HEK293 (cell line): ENCODE data around the gene PTMA.

Source experiments
- CTCF ChIA-PET: fragments of 350-600 bp; formaldehyde crosslinking; extraction: SDS; loops from one replicate; lab custom pipeline; 2021; ENCODE audit warnings: antibody characterized with exemption; lab: Yijun Ruan, JAX
- POLR2A ChIA-PET: fragments of 300-600 bp; formaldehyde crosslinking; extraction: SDS; loops from one replicate; lab custom pipeline; 2020; ENCODE audit warnings: antibody characterized with exemption, inconsistent platforms; lab: Yijun Ruan, JAX
- H3K27ac ChIP-seq: fragments of 200-500 bp; sonication (Bioruptor generic); 2 replicates; pipeline ENCODE4 v1.5.1; 2014; ENCODE audit warnings: low read depth, low read length, control low read depth, inconsistent platforms; ENCODE audit errors: extremely low read depth
- H3K36me3 ChIP-seq, 2 experiments: fragments of 200-500 bp in 1 of 2; sonication (Bioruptor generic) in 1 of 2; 1 replicate in 1 of 2; 2 replicates in 1 of 2; pipeline ENCODE4 v1.5.1; 2014 to 2017; ENCODE audit warnings: inconsistent platforms in 2 of 2, low read length in 2 of 2; ENCODE audit not compliant: control insufficient read depth in 2 of 2, insufficient read depth in 1 of 2
- H3K4me1 ChIP-seq: fragments of 200-500 bp; sonication (Bioruptor generic); 2 replicates; pipeline ENCODE4 v1.5.1; 2014; ENCODE audit warnings: mild to moderate bottlenecking, low read length, inconsistent platforms; ENCODE audit not compliant: control insufficient read depth, insufficient read depth
- H3K4me3 ChIP-seq: 2 replicates; pipeline ENCODE4 v1.5.1; 2011; ENCODE audit warnings: low read depth, mild to moderate bottlenecking, control low read depth, low read length, moderate library complexity
- H3K9me3 ChIP-seq: fragments of 200-500 bp; sonication (Bioruptor generic); 2 replicates; pipeline ENCODE4 v1.5.1; 2014; ENCODE audit warnings: low read depth, low read length, inconsistent platforms; ENCODE audit not compliant: control insufficient read depth, insufficient read depth
- IKZF3 ChIP-seq: fragments of 450-650 bp; IDR thresholded peaks from 2 replicates; pipeline ENCODE4 v1.5.0; 2018; ENCODE audit warnings: missing biosample characterization, mild to moderate bottlenecking, missing genetic modification characterization, moderate library complexity
- MEIS1 ChIP-seq: sonication (generic); formaldehyde crosslinking; IDR thresholded peaks from 2 replicates; pipeline ENCODE4 v1.8.1; 2022; ENCODE audit warnings: missing genetic modification reagents, mild to moderate bottlenecking, borderline replicate concordance
- MYNN ChIP-seq: fragments of 450-650 bp; formaldehyde crosslinking; IDR thresholded peaks from 2 replicates; pipeline ENCODE4 v1.5.1; 2016; ENCODE audit warnings: missing biosample characterization, missing genetic modification characterization, borderline replicate concordance
- YY2 ChIP-seq: fragments of 450-650 bp; formaldehyde crosslinking; IDR thresholded peaks from 2 replicates; pipeline ENCODE4 v1.5.1; 2016; ENCODE audit warnings: missing biosample characterization, missing genetic modification characterization
- ZNF211 ChIP-seq: fragments of 450-650 bp; formaldehyde crosslinking; IDR thresholded peaks from 2 replicates; pipeline ENCODE4 v1.5.1; 2016; ENCODE audit warnings: low read depth, missing biosample characterization, missing genetic modification characterization
- ZNF501 ChIP-seq: fragments of 450-650 bp; formaldehyde crosslinking; IDR thresholded peaks from 2 replicates; pipeline ENCODE4 v1.5.1; 2016; ENCODE audit warnings: missing biosample characterization, missing genetic modification characterization
- ZNF510 ChIP-seq: fragments of 450-650 bp; formaldehyde crosslinking; IDR thresholded peaks from 2 replicates; pipeline ENCODE4 v1.5.1; 2018; ENCODE audit warnings: mild to moderate bottlenecking, missing genetic modification characterization, missing biosample characterization; ENCODE audit not compliant: insufficient replicate concordance
- ZNF558 ChIP-seq: fragments of 450-650 bp; formaldehyde crosslinking; IDR thresholded peaks from 2 replicates; pipeline ENCODE4 v1.5.1; 2016; ENCODE audit warnings: missing biosample characterization, missing genetic modification characterization
- ZNF561 ChIP-seq: fragments of 450-650 bp; IDR thresholded peaks from 2 replicates; pipeline ENCODE4 v1.5.1; 2018; ENCODE audit warnings: missing biosample characterization, missing genetic modification characterization, borderline replicate concordance
- ZNF623 ChIP-seq: fragments of 450-650 bp; formaldehyde crosslinking; IDR thresholded peaks from 2 replicates; pipeline ENCODE4 v1.5.1; 2016; ENCODE audit warnings: missing biosample characterization, missing genetic modification characterization
- ZNF776 ChIP-seq: fragments of 450-650 bp; formaldehyde crosslinking; IDR thresholded peaks from 2 replicates; pipeline ENCODE4 v1.5.0; 2017; ENCODE audit warnings: missing biosample characterization, missing genetic modification characterization, borderline replicate concordance
- ZSCAN16 ChIP-seq: fragments of 450-650 bp; formaldehyde crosslinking; IDR thresholded peaks from 2 replicates; pipeline ENCODE4 v1.5.1; 2016; ENCODE audit warnings: missing biosample characterization, missing genetic modification characterization
- ZSCAN23 ChIP-seq: fragments of 450-650 bp; formaldehyde crosslinking; IDR thresholded peaks from 2 replicates; pipeline ENCODE4 v1.5.1; 2016; ENCODE audit warnings: missing biosample characterization, missing genetic modification characterization
- TF ChIP-seq, protein P1 (sequence below): fragments of 450-650 bp; formaldehyde crosslinking; IDR thresholded peaks from 2 replicates; pipeline ENCODE4 v1.5.1; 2016; ENCODE audit warnings: missing biosample characterization, missing genetic modification characterization
- TF ChIP-seq, protein P2 (sequence below): fragments of 450-650 bp; formaldehyde crosslinking; IDR thresholded peaks from 2 replicates; pipeline ENCODE4 v1.5.1; 2016; ENCODE audit warnings: missing biosample characterization, missing genetic modification characterization
- TF ChIP-seq, protein P3 (sequence below): fragments of 450-650 bp; formaldehyde crosslinking; IDR thresholded peaks from 2 replicates; pipeline ENCODE4 v1.5.1; 2017; ENCODE audit warnings: missing biosample characterization, mild to moderate bottlenecking, missing genetic modification characterization, moderate library complexity

The PTMA gene

DNA sequence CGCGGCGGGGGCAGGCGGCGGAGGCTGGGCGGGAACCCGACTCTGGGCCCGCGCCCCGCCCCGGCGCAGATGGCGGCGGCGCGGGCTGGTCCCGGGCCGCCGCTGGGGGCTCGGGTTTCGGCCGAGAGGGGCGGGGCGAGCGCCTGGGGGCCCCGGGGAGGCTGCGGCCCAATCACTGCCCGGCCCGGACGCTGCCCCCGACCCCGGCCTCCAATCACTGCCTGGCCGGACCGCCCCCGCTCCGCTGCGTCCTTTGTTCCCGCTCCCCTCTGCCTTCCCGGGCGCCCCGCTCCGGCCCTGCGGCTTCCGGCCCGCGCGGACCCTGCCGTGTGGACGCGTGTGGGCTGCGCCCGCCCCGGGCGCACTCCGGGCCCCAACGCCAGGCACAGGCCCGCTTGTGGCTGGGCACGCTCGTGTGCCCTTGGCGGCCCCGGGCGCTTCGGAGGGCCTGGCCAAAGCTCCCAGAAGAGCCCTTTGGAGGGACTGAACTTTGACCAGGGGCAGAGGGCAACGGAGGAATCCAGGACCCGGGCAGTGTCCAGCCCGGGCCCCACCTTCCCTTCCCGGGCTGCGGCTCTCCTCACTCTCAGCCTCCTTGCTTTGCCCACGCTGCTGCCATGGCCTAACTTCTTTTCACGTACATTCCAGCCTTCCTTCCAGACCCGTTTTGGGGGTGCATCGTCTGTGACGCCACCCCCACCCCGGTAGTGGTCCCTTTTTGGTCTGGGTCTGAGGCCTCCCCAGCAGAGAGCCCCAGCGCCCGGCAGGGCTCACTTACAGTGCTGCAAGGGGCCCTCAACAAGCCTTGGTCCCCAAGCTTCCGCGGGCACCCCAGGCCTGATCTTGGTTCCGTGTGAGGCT lies 27.1 kb upstream of the PTMA start (continued):
- TF ChIP-seq IKZF3 (peak; percentile 58; the same call in 1 of the 2 replicates), ZNF561 (tag by site-specific recombination) (peak; percentile 47; the same call in 1 of the 2 replicates)

DNA sequence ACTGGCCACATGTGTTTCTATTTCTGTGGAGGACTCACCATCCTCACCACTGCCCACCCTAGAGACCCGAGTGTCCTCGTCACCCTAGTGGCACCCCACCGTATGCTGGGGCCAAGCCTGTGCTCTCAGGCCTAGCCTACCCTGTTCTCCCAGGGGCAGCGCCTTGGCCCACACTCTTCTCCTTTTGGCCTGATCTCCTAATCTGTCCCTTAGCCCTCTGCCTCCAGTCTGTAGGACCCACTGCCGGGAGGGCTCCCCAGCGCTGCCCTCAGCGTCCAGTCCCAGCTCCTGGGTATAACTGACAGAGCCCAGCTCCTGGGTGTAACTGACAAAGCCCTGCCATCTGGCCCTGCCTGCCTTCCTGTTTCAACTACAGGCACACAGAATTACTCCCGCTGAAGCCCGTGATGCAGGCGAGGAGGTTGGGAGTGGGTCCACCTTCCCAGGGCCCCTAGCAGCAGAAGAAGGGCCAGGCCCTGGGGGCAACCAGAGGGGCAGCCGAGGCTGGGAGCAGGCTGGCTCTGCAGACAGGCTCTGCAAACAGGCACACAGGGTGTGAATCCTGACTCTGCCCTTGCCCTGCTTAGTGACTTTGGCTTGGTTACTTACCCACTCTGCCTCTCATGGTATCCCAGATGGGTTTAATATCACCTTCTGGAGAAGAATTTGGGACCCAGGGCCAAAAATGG lies 25.6 kb upstream of the PTMA start:
- Histone ChIP-seq H3K27ac (no peak overlapping the region), H3K36me3 (no peaks in the 10 kb centered on the region), H3K4me3 (no peak overlapping the region), H3K9me3 (no peaks in the 10 kb centered on the region), H3K4me1 (peaks cover 5% of the 10 kb centered on the region)
- POLR2A ChIA-PET: interaction anchor here (5.5 kb wide), 1 partner anchor 26 kb away, joined by 41 read pairs; the partner anchor contains the start of gene PTMA
- CTCF ChIA-PET: interaction anchor here (0.6 to 11.4 kb wide), 5 partner anchors 9 to 81 kb away, joined by 3 to 85 read pairs (median 3); no protein-coding TSS in a partner anchor
- TF ChIP-seq, protein P1, sequence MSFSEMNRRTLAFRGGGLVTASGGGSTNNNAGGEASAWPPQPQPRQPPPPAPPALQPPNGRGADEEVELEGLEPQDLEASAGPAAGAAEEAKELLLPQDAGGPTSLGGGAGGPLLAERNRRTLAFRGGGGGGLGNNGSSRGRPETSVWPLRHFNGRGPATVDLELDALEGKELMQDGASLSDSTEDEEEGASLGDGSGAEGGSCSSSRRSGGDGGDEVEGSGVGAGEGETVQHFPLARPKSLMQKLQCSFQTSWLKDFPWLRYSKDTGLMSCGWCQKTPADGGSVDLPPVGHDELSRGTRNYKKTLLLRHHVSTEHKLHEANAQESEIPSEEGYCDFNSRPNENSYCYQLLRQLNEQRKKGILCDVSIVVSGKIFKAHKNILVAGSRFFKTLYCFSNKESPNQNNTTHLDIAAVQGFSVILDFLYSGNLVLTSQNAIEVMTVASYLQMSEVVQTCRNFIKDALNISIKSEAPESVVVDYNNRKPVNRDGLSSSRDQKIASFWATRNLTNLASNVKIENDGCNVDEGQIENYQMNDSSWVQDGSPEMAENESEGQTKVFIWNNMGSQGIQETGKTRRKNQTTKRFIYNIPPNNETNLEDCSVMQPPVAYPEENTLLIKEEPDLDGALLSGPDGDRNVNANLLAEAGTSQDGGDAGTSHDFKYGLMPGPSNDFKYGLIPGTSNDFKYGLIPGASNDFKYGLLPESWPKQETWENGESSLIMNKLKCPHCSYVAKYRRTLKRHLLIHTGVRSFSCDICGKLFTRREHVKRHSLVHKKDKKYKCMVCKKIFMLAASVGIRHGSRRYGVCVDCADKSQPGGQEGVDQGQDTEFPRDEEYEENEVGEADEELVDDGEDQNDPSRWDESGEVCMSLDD (tag by site-specific recombination): no peak
- no peak for TF ChIP-seq ZSCAN23 (tag by site-specific recombination)
- no peak for TF ChIP-seq MEIS1 (CRISPR knock-in tag)
- 0 out of 2 replicates have a peak, but pooled peaks have one; percentile 78 for TF ChIP-seq ZSCAN16 (tag by site-specific recombination)
- no peak for TF ChIP-seq ZNF501 (tag by site-specific recombination)
- TF ChIP-seq, protein P2, sequence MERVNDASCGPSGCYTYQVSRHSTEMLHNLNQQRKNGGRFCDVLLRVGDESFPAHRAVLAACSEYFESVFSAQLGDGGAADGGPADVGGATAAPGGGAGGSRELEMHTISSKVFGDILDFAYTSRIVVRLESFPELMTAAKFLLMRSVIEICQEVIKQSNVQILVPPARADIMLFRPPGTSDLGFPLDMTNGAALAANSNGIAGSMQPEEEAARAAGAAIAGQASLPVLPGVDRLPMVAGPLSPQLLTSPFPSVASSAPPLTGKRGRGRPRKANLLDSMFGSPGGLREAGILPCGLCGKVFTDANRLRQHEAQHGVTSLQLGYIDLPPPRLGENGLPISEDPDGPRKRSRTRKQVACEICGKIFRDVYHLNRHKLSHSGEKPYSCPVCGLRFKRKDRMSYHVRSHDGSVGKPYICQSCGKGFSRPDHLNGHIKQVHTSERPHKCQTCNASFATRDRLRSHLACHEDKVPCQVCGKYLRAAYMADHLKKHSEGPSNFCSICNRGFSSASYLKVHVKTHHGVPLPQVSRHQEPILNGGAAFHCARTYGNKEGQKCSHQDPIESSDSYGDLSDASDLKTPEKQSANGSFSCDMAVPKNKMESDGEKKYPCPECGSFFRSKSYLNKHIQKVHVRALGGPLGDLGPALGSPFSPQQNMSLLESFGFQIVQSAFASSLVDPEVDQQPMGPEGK (tag by site-specific recombination): 0 out of 2 replicates have a peak, but pooled peaks have one; percentile 5
- TF ChIP-seq MYNN (tag by site-specific recombination): no peak
- TF ChIP-seq, protein P3, sequence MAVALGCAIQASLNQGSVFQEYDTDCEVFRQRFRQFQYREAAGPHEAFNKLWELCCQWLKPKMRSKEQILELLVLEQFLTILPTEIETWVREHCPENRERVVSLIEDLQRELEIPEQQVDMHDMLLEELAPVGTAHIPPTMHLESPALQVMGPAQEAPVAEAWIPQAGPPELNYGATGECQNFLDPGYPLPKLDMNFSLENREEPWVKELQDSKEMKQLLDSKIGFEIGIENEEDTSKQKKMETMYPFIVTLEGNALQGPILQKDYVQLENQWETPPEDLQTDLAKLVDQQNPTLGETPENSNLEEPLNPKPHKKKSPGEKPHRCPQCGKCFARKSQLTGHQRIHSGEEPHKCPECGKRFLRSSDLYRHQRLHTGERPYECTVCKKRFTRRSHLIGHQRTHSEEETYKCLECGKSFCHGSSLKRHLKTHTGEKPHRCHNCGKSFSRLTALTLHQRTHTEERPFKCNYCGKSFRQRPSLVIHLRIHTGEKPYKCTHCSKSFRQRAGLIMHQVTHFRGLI (tag by site-specific recombination): no peak
- no peak for TF ChIP-seq ZNF211 (tag by site-specific recombination)
- no peak for TF ChIP-seq ZNF558 (tag by site-specific recombination)
- no peak for TF ChIP-seq ZNF776 (tag by site-specific recombination)
- no peak for TF ChIP-seq ZNF510 (tag by site-specific recombination)
- no peak for TF ChIP-seq ZNF623 (tag by site-specific recombination)
- no peak for TF ChIP-seq YY2 (tag by site-specific recombination)
- TF ChIP-seq, all 188 proteins: peak for 2
